ENCODE results near the gene CD274. TPM values are rescaled to one million over a fixed set of nuclear protein-coding genes. Genes with fewer than 3 reads are reported as not detected.
A peak's percentile ranks its signal among the peaks of the same experiment; 100 is the strongest.

The CD274 gene
- 1.1 TPM for total RNA-seq (2013)
- polyA plus RNA-seq, result under 1 TPM in 2 of 3 donors, not detected in 1; 0.24 to 0.84 TPM
- 0.14 and 1.2 TPM in 2 replicates for polyA minus RNA-seq
- 1.2 to 223 (median 3.4) reads per million in 11 experiments for total RNA-seq

DNA sequence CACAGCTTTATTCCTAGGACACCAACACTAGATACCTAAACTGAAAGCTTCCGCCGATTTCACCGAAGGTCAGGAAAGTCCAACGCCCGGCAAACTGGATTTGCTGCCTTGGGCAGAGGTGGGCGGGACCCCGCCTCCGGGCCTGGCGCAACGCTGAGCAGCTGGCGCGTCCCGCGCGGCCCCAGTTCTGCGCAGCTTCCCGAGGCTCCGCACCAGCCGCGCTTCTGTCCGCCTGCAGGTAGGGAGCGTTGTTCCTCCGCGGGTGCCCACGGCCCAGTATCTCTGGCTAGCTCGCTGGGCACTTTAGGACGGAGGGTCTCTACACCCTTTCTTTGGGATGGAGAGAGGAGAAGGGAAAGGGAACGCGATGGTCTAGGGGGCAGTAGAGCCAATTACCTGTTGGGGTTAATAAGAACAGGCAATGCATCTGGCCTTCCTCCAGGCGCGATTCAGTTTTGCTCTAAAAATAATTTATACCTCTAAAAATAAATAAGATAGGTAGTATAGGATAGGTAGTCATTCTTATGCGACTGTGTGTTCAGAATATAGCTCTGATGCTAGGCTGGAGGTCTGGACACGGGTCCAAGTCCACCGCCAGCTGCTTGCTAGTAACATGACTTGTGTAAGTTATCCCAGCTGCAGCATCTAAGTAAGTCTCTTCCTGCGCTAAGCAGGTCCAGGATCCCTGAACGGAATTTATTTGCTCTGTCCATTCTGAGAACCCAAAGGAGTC is at the start of gene CD274:
TSS of gene CD274 (plus strand) at position 184 of the 733 bp plus-strand sequence. CDS start 5,572 bp downstream, outside the sequence.
- intact Hi-C loops (cut with micrococcal nuclease), result loop anchor here (10.0 kb wide), 4 partner anchors 64 to 466 kb away; partner anchors contain the start of genes PDCD1LG2 (in 2 of the 2) and JAK2 (in 1 of the 2)
- peak; percentile 62 for TF ChIP-seq CTCF (IDR thresholded peaks at IDR 0.05)
- peaks cover 39% of the 10 kb centered on the region for H3K4me1 Mint-ChIP-seq
- peaks cover 0 to 1% (median 0%) of the 10 kb centered on the region in 7 donors for H3K9me3 Mint-ChIP-seq
- H4K20me1 ChIP-seq (ENCODE audit: insufficient read depth, low read length), result no peaks in the 10 kb centered on the region
- peak within 1 kb of the TSS; percentile 87 to 93 (median 89) for H3K27ac Mint-ChIP-seq
- H3K4me3 ChIP-seq (replicated peaks in 1 of 3; ENCODE audit: low read depth in 2 of 3, low read length in 3 of 3), result peak within 1 kb of the TSS; percentile 76 to 94 (median 82)
- peak within 1 kb of the TSS; percentile 76 for H2AFZ ChIP-seq (ENCODE audit: insufficient read depth, low read depth, low read length, poor library complexity, severe bottlenecking)
- H3K4me1 ChIP-seq (ENCODE audit: control insufficient read depth in 1 of 2, insufficient read depth in 2 of 2, low read length in 2 of 2), result peaks cover 39 to 47% of the 10 kb centered on the region in 2 donors
- peak within 1 kb of the TSS; percentile 59 to 85 for H3K27ac ChIP-seq (ENCODE audit: low read depth in 1 of 2, low read length in 2 of 2)
- H3K4me3 Mint-ChIP-seq, result peak within 1 kb of the TSS; percentile 81 to 93
- WGBS (ENCODE audit: insufficient coverage), result 4% methylated on average over 25 of the region's 36 CpGs
- H3K27me3 ChIP-seq (ENCODE audit: control insufficient read depth in 2 of 2, insufficient read depth in 2 of 2, low read length in 2 of 2), result no peaks in the 10 kb centered on the region
- H3K36me3 Mint-ChIP-seq, result no peaks in the 10 kb centered on the region
- H3K27me3 Mint-ChIP-seq (ENCODE audit: low read depth in 3 of 3), result peaks cover 0 to 3% (median 0%) of the 10 kb centered on the region in 3 donors
- H3K9me3 ChIP-seq (replicated peaks in 1 of 2; ENCODE audit: control insufficient read depth in 1 of 2, insufficient read depth in 1 of 2, low read length in 2 of 2), result no peaks in the 10 kb centered on the region
- no peaks in the 10 kb centered on the region for H3K79me2 ChIP-seq (ENCODE audit: insufficient read depth, low read length)
- no peaks in the 10 kb centered on the region for H3K36me3 ChIP-seq (replicated peaks in 1 of 2; ENCODE audit: control insufficient read depth in 1 of 2, insufficient read depth in 2 of 2, low read length in 2 of 2)
- H3K9ac ChIP-seq (ENCODE audit: insufficient read depth, low read length, poor library complexity, severe bottlenecking), result peak within 1 kb of the TSS; percentile 76
- peak; percentile 65 to 91 (median 66) for DNase-seq
- peak within 1 kb of the TSS; percentile 85 for H3K4me2 ChIP-seq (replicated peaks; ENCODE audit: extremely low read depth, low read length, poor library complexity, severe bottlenecking)

GRCh38 chr9:5402217-5402616 is 48.1 kb upstream of the CD274 start:
- Mint-ChIP-seq H3K27ac (no peak overlapping the region), H3K27me3 (ENCODE audit: low read depth in 3 of 3) (no peaks in the 10 kb centered on the region), H3K36me3 (peaks cover 0 to 3% of the 10 kb centered on the region in 2 donors), H3K4me1 (no peaks in the 10 kb centered on the region), H3K4me3 (no peak overlapping the region), H3K9me3 (peaks cover 2 to 18% (median 11%) of the 10 kb centered on the region in 7 donors)
- Histone ChIP-seq H3K9ac (ENCODE audit: insufficient read depth, low read length, poor library complexity, severe bottlenecking) (no peak overlapping the region), H3K27ac (ENCODE audit: low read depth in 1 of 2, low read length in 2 of 2) (no peak overlapping the region), H3K9me3 (replicated peaks in 1 of 2; ENCODE audit: control insufficient read depth in 1 of 2, insufficient read depth in 1 of 2, low read length in 2 of 2) (no peaks in the 10 kb centered on the region), H3K4me3 (replicated peaks in 1 of 3; ENCODE audit: low read depth in 2 of 3, low read length in 3 of 3) (no peak overlapping the region), H3K36me3 (replicated peaks in 1 of 2; ENCODE audit: control insufficient read depth in 1 of 2, insufficient read depth in 2 of 2, low read length in 2 of 2) (no peaks in the 10 kb centered on the region), H3K4me1 (ENCODE audit: control insufficient read depth in 1 of 2, insufficient read depth in 2 of 2, low read length in 2 of 2) (no peaks in the 10 kb centered on the region), H3K27me3 (ENCODE audit: control insufficient read depth in 2 of 2, insufficient read depth in 2 of 2, low read length in 2 of 2) (no peaks in the 10 kb centered on the region), H2AFZ (ENCODE audit: insufficient read depth, low read depth, low read length, poor library complexity, severe bottlenecking) (no peak overlapping the region), H3K79me2 (ENCODE audit: insufficient read depth, low read length) (no peaks in the 10 kb centered on the region), H3K4me2 (replicated peaks; ENCODE audit: extremely low read depth, low read length, poor library complexity, severe bottlenecking) (no peak overlapping the region), H4K20me1 (ENCODE audit: insufficient read depth, low read length) (no peaks in the 10 kb centered on the region)
- DNase-seq, result no peak
- TF ChIP-seq CTCF (IDR thresholded peaks at IDR 0.05), result no peak
- intact Hi-C loops (cut with micrococcal nuclease), result no loop called here
